KMS-11 (cell line): ENCODE measurements around the gene PADI1.

Experiments used
- H2AFZ ChIP-seq: fragments of 200-600 bp; sonication (generic); 2 replicates; pipeline ENCODE4 v1.6.1; 2016; ENCODE audit warnings: antibody characterized with exemption, mixed run types, low read depth
- H3K27ac ChIP-seq: fragments of 200-600 bp; sonication (generic); 2 replicates; pipeline ENCODE4 v1.6.1; 2016; ENCODE audit warnings: mild to moderate bottlenecking, mixed run types
- H3K27me3 ChIP-seq: fragments of 200-600 bp; sonication (generic); 2 replicates; pipeline ENCODE4 v1.6.1; 2017; ENCODE audit warnings: mild to moderate bottlenecking, low read depth, mixed run types, moderate library complexity; ENCODE audit not compliant: insufficient read depth
- H3K36me3 ChIP-seq: fragments of 200-600 bp; sonication (generic); 2 replicates; pipeline ENCODE4 v1.6.1; 2017; ENCODE audit warnings: mild to moderate bottlenecking, mixed run types; ENCODE audit not compliant: insufficient read depth
- H3K4me1 ChIP-seq: fragments of 200-600 bp; sonication (generic); 2 replicates; pipeline ENCODE4 v1.6.1; 2016; ENCODE audit warnings: mild to moderate bottlenecking, low read depth, mixed run types; ENCODE audit not compliant: poor library complexity, severe bottlenecking
- H3K4me2 ChIP-seq: fragments of 200-600 bp; sonication (generic); 2 replicates; pipeline ENCODE4 v1.7.0; 2016; ENCODE audit warnings: mild to moderate bottlenecking, mixed run types
- H3K4me3 ChIP-seq: fragments of 200-600 bp; sonication (generic); IDR thresholded peaks from 2 replicates; pipeline ENCODE4 v1.6.1; 2017; ENCODE audit warnings: low read depth, low read length, mixed read lengths; ENCODE audit not compliant: insufficient read depth
- H3K79me2 ChIP-seq: fragments of 200-600 bp; sonication (generic); 2 replicates; pipeline ENCODE4 v1.6.1; 2016; ENCODE audit warnings: low read depth, mixed run types; ENCODE audit not compliant: insufficient read depth
- H3K9ac ChIP-seq: fragments of 200-600 bp; sonication (generic); 2 replicates; pipeline ENCODE4 v1.6.1; 2016; ENCODE audit warnings: mild to moderate bottlenecking, mixed run types
- H4K20me1 ChIP-seq: fragments of 200-600 bp; sonication (generic); 2 replicates; pipeline ENCODE4 v1.6.1; 2016; ENCODE audit warnings: mild to moderate bottlenecking, mixed run types; ENCODE audit not compliant: insufficient read depth
- CTCF ChIP-seq: fragments of 200-600 bp; sonication (generic); conservative IDR thresholded peaks from 2 replicates; pipeline ENCODE4 v1.6.1; 2017; ENCODE audit warnings: low read depth, mild to moderate bottlenecking, antibody characterized with exemption, low read length, moderate library complexity, mixed read lengths

PADI1 gene

GRCh38 chr1:17161137-17161740 is 43.7 kb upstream of the PADI1 start:
- TF ChIP-seq CTCF, result no peak
- no peak overlapping the region for H3K4me3 ChIP-seq
- peaks cover 11% of the 10 kb centered on the region; the same call in 1 of the 2 replicates for H3K27me3 ChIP-seq
- H3K4me1 ChIP-seq, result no peaks in the 10 kb centered on the region
- no peaks in the 10 kb centered on the region for H3K79me2 ChIP-seq
- H2AFZ ChIP-seq, result no peak overlapping the region
- no peak overlapping the region for H3K9ac ChIP-seq
- H4K20me1 ChIP-seq, result no peaks in the 10 kb centered on the region
- no peaks in the 10 kb centered on the region for H3K36me3 ChIP-seq
- no peak overlapping the region for H3K4me2 ChIP-seq
- no peak overlapping the region for H3K27ac ChIP-seq

GRCh38 chr1:17161926-17162800 is 42.8 kb upstream of the PADI1 start:
- Histone ChIP-seq H3K27ac (no peak overlapping the region), H3K36me3 (no peaks in the 10 kb centered on the region), H4K20me1 (no peaks in the 10 kb centered on the region), H3K9ac (no peak overlapping the region), H3K27me3 (peaks cover 11% of the 10 kb centered on the region; the same call in 1 of the 2 replicates), H3K4me3 (no peak overlapping the region), H3K4me2 (no peak overlapping the region), H3K4me1 (no peaks in the 10 kb centered on the region), H3K79me2 (no peaks in the 10 kb centered on the region), H2AFZ (no peak overlapping the region)
- no peak for TF ChIP-seq CTCF

GRCh38 chr1:17162941-17163340 is 42.0 kb upstream of the PADI1 start:
- no peaks in the 10 kb centered on the region for H3K79me2 ChIP-seq
- H4K20me1 ChIP-seq, result no peaks in the 10 kb centered on the region
- H3K27me3 ChIP-seq, result peaks cover 11% of the 10 kb centered on the region; the same call in 1 of the 2 replicates
- no peaks in the 10 kb centered on the region for H3K36me3 ChIP-seq
- no peaks in the 10 kb centered on the region for H3K4me1 ChIP-seq
- H3K4me3 ChIP-seq, result no peak overlapping the region
- H3K4me2 ChIP-seq, result no peak overlapping the region
- no peak overlapping the region for H3K27ac ChIP-seq
- TF ChIP-seq CTCF, result no peak
- no peak overlapping the region for H3K9ac ChIP-seq
- H2AFZ ChIP-seq, result no peak overlapping the region

GRCh38 chr1:17163371-17163770 is 41.6 kb upstream of the PADI1 start:
- no peaks in the 10 kb centered on the region for H3K36me3 ChIP-seq
- TF ChIP-seq CTCF, result no peak
- H3K4me1 ChIP-seq, result no peaks in the 10 kb centered on the region
- no peak overlapping the region for H3K4me2 ChIP-seq
- H3K27ac ChIP-seq, result no peak overlapping the region
- H2AFZ ChIP-seq, result no peak overlapping the region
- no peak overlapping the region for H3K4me3 ChIP-seq
- H4K20me1 ChIP-seq, result no peaks in the 10 kb centered on the region
- H3K79me2 ChIP-seq, result no peaks in the 10 kb centered on the region
- H3K27me3 ChIP-seq, result peaks cover 11% of the 10 kb centered on the region; the same call in 1 of the 2 replicates
- no peak overlapping the region for H3K9ac ChIP-seq
